ENCODE results near the gene SLX9.

- TF ChIP-seq CTCF (IDR thresholded peaks at IDR 0.05) (no peak), EZH2 (IDR thresholded peaks at IDR 0.05; ENCODE audit: borderline replicate concordance, insufficient read depth, low read depth, low read length, poor library complexity, severe bottlenecking) (no peak)
Measured at GRCh38 chr21:45022348-45022675, 82.5 kb downstream of the SLX9 start.
